Activated CD8-positive, alpha-beta T cell treated with anti-CD3 and anti-CD28 coated beads, Interleukin-2, amount 10 ng/mL, durations not matched to agents 7 days and 5 days (primary cell): ENCODE data around the gene ANKS1A. TPM values are rescaled to one million over a fixed set of nuclear protein-coding genes. Genes with fewer than 3 reads are reported as not detected.
"Not testable (repeated sequence)": the region's sequence is repeated elsewhere in the genome, so short reads cannot be mapped to it uniquely, and the experiment has no call there.

ENCODE experiments used
- ATAC-seq: fragments of 150-1000 bp; cut with Tn5 transposase; one replicate; pipeline ENCODE4 v1.10.0; 2021; ENCODE audit warnings: moderate library complexity
- CTCF ChIA-PET: fragments of 350-600 bp; sonication (Branson Sonifier 250); formaldehyde crosslinking; loops from one replicate; lab custom pipeline; 2021; ENCODE audit warnings: antibody characterized with exemption; lab: Charles Lee
- POLR2A ChIA-PET: fragments of 350-600 bp; sonication (Branson Sonifier 250); formaldehyde crosslinking; loops from one replicate; lab custom pipeline; 2021; ENCODE audit warnings: antibody characterized with exemption; lab: Charles Lee
- DNase-seq: peaks from one replicate; pipeline ENCODE4 v3.0.0-alpha.2; 2020
- H3K27ac Mint-ChIP-seq: one replicate; pipeline ENCODE4 v1.8.0; 2021; ENCODE audit warnings: mild to moderate bottlenecking, mixed read lengths
- H3K27me3 Mint-ChIP-seq: one replicate; pipeline ENCODE4 v1.8.0; 2021; ENCODE audit warnings: low read depth, mixed read lengths
- H3K36me3 Mint-ChIP-seq: one replicate; pipeline ENCODE4 v1.8.0; 2021; ENCODE audit warnings: low read depth, mixed read lengths
- H3K4me1 Mint-ChIP-seq: one replicate; pipeline ENCODE4 v1.8.0; 2021; ENCODE audit warnings: low read depth, mixed read lengths
- H3K4me3 Mint-ChIP-seq: one replicate; pipeline ENCODE4 v1.8.0; 2021; ENCODE audit warnings: mild to moderate bottlenecking, mixed read lengths
- H3K9me3 Mint-ChIP-seq: one replicate; pipeline ENCODE4 v1.8.0; 2022; ENCODE audit warnings: mixed read lengths; ENCODE audit not compliant: insufficient read depth
- total RNA-seq, 2 experiments: library from RNA; stranded (reverse); gene quantifications; one replicate each; pipeline ENCODE4 v1.2.3, GENCODE V29; 2021

The ANKS1A gene, protein sequence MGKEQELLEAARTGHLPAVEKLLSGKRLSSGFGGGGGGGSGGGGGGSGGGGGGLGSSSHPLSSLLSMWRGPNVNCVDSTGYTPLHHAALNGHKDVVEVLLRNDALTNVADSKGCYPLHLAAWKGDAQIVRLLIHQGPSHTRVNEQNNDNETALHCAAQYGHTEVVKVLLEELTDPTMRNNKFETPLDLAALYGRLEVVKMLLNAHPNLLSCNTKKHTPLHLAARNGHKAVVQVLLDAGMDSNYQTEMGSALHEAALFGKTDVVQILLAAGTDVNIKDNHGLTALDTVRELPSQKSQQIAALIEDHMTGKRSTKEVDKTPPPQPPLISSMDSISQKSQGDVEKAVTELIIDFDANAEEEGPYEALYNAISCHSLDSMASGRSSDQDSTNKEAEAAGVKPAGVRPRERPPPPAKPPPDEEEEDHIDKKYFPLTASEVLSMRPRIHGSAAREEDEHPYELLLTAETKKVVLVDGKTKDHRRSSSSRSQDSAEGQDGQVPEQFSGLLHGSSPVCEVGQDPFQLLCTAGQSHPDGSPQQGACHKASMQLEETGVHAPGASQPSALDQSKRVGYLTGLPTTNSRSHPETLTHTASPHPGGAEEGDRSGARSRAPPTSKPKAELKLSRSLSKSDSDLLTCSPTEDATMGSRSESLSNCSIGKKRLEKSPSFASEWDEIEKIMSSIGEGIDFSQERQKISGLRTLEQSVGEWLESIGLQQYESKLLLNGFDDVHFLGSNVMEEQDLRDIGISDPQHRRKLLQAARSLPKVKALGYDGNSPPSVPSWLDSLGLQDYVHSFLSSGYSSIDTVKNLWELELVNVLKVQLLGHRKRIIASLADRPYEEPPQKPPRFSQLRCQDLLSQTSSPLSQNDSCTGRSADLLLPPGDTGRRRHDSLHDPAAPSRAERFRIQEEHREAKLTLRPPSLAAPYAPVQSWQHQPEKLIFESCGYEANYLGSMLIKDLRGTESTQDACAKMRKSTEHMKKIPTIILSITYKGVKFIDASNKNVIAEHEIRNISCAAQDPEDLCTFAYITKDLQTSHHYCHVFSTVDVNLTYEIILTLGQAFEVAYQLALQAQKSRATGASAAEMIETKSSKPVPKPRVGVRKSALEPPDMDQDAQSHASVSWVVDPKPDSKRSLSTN
- 1 to 10 TPM; 5.3 to 5.8 TPM for total RNA-seq

DNA sequence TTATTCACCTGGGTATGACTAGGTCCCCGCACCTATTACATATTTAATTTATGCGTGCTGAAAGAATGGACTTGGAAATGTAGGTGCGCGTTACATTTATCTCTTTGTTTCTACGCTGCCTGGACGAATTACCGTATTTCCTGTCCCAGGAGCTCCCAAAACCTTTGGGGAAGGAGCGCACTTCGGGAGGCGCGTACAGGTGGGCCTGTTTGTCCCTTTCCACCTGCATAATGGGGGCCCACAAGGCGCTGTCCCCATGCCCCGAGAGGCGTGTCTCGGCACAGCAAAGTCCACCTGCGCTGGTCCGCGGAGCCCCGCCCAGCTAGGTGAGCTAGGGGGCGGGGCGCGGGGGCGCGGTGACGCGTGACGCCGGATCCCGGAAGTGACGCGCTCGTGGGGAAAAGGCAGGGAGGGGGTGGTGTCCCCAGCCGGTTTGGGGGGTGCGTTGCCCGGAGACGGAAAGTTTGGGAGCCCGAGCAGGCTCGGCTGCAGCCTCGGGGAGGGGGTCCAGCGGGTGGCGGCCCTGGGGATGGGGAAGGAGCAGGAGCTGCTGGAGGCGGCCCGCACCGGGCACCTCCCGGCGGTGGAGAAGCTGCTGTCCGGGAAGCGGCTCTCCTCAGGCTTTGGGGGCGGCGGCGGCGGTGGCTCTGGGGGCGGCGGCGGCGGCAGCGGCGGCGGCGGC lies at the start of gene ANKS1A:
ANKS1A (plus strand) TSS at position 382 of the 682 bp plus-strand sequence; CDS start at position 530, 148 bp downstream.
- H3K27ac Mint-ChIP-seq, result peak within 1 kb of the TSS; percentile 99
- H3K36me3 Mint-ChIP-seq, result peaks cover 16% of the 10 kb centered on the region
- peak; percentile 65 for ATAC-seq
- ChIA-PET CTCF (interaction anchor here (0.7 to 1.7 kb wide), 6 partner anchors 10 to 428 kb away, joined by 3 to 6 read pairs (median 3); partner anchors contain the start of gene SNRPC), POLR2A (interaction anchor here (0.7 to 3.1 kb wide), 9 partner anchors 17 to 1282 kb away, joined by 3 to 24 read pairs (median 5); partner anchors contain the start of genes BLTP3A, ILRUN and RPS10)
- H3K27me3 Mint-ChIP-seq, result peaks cover 7% of the 10 kb centered on the region
- H3K4me1 Mint-ChIP-seq, result peaks cover 35% of the 10 kb centered on the region
- no peaks in the 10 kb centered on the region for H3K9me3 Mint-ChIP-seq
- H3K4me3 Mint-ChIP-seq, result peak within 1 kb of the TSS; percentile 97
- peak; percentile 91 for DNase-seq

DNA sequence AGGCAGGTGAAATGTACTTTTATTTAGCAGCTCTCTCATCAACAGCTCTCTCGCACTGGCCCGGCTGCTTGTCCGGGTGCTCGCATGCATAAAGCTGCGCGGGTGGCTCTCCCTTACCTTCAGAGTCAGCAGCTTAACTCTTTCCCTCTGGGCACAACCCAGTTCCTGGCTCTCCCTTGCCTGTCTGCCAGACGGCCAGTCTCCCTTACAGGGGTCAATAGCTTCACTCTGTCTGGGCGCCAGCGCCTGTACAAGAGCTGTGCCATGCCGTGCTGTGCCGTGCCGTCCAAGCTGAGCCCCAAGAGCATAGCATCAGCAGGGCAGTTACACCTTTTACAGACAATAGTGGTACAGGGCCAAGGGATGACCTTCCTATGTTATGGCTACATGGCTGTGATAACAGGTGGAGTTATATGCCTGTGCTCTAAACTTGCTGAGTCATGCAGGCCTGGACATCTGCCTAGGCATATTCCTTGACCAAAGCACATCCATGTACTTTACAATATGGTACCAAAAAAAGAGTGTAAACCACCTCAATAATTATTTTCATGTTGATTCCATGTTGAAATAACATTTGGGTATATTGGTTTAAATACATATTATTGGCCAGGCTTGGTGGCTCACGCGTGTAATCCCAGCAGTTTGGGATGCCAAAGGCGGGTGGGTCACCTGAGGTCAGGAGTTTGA lies 49.2 kb upstream of the ANKS1A start:
- ATAC-seq (no peak), DNase-seq (no peak)
- Mint-ChIP-seq H3K36me3 (peaks cover 18% of the 10 kb centered on the region), H3K27me3 (no peaks in the 10 kb centered on the region), H3K27ac (no peak overlapping the region), H3K9me3 (no peaks in the 10 kb centered on the region), H3K4me1 (peaks cover 4% of the 10 kb centered on the region), H3K4me3 (no peak overlapping the region)
- ChIA-PET POLR2A (no interaction called here), CTCF (no interaction called here)

DNA sequence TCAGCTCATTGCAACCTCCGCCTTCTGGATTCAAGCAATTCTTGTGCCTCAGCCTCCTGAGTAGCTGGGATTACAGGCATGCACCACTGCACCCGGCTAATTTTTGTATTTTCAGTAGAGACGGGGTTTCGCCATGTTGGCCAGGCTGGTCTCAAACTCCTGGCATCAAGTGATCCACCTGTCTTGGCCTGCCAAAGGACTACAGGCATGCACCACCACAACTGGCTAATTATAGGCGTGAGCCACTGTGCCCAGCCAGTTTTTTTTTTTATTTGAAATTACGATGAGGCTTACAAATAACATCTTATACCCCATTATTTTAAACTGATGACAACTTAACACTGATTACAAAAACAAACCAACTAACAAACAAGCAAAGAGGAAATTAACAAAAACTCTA lies 40.0 kb upstream of the ANKS1A start:
- H3K27ac Mint-ChIP-seq, H3K27me3 Mint-ChIP-seq, H3K4me1 Mint-ChIP-seq, H3K36me3 Mint-ChIP-seq, ATAC-seq, H3K4me3 Mint-ChIP-seq, H3K9me3 Mint-ChIP-seq, POLR2A ChIA-PET, DNase-seq, CTCF ChIA-PET: not testable (repeated sequence)

DNA sequence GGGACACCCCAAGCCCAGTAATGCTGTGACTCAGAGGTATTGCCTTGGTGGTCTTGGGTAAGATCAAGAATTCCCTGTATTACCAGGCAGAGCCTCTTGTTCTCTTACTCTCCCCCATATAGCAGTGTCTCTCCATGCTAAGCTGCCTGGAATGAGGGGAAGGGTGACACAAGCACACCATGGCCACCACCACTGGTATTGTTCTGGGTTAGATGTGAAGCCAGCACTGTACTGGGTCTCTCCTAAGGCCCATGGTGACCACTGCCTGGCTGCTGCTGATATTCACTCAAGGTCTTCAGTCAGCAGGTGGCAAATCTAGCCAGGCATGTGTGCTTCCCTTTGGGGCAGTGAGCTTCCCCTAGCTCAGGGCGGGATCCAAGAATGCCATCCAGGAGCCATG lies 37.7 kb upstream of the ANKS1A start:
- CTCF ChIA-PET, result no interaction called here
- Mint-ChIP-seq H3K36me3 (peaks cover 9% of the 10 kb centered on the region), H3K4me1 (no peaks in the 10 kb centered on the region), H3K4me3 (no peak overlapping the region), H3K9me3 (no peaks in the 10 kb centered on the region), H3K27me3 (no peaks in the 10 kb centered on the region), H3K27ac (no peak overlapping the region)
- no peak for DNase-seq
- no peak for ATAC-seq
- POLR2A ChIA-PET, result no interaction called here

DNA sequence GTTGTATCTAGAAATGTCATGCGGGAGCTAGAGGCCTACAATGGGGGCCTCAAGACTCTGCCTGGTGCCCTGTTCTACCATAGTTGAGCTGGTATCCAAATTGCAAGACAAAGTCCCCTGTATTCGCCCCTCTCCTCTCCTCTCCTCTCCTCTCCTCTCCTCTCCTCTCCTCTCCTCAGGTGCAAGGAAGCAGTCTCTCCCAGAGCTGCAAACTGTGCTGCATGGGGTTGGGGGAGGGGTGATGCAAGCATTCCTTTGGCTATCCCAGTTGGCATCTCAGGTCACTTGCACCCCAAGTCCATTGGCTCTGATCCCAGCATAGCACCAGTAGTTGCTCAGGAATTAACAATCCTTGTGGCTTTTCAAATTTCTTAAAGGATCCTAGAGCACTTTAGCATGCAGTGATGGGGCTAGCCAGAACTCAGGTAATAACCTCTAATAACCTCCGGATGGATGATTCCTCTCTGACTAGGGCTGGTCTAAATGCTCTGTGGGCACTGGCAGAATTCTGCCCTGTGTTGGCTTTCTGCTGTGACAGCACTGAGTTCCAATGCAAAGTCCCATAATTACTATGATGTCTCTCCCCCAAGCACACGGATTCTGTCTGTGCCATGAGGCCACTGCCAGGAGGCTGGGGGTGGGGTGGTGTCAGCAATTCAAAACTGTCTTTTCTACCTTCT lies 36.5 kb upstream of the ANKS1A start:
- H3K36me3 Mint-ChIP-seq, result peaks cover 14% of the 10 kb centered on the region
- no peaks in the 10 kb centered on the region for H3K27me3 Mint-ChIP-seq
- no peaks in the 10 kb centered on the region for H3K4me1 Mint-ChIP-seq
- no peak overlapping the region for H3K4me3 Mint-ChIP-seq
- H3K9me3 Mint-ChIP-seq, result no peaks in the 10 kb centered on the region
- ChIA-PET POLR2A (no interaction called here), CTCF (no interaction called here)
- ATAC-seq (no peak), DNase-seq (no peak)
- H3K27ac Mint-ChIP-seq, result no peak overlapping the region

DNA sequence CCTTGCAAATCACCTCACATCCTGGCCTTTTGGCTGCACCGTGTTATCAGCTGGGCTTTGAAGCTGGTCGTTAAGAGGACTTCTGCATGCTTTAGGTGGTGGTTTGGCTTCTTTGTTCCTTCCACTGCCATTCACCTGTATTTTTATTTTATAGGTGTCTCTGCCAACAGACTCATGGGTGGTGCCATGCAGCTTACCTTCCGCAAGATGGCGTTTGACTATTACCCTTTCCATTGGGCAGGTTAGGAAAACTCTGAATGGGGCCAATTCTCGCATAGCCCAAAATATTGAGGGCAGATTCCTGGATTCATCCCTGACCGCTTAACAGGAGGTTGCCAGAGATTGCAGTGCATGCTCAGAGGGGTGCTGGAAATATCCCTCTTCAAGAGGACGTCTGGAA lies 33.6 kb upstream of the ANKS1A start:
- Mint-ChIP-seq H3K4me3 (no peak overlapping the region), H3K9me3 (no peaks in the 10 kb centered on the region), H3K4me1 (no peaks in the 10 kb centered on the region), H3K27ac (no peak overlapping the region), H3K27me3 (no peaks in the 10 kb centered on the region), H3K36me3 (peaks cover 25% of the 10 kb centered on the region)
- DNase-seq (no peak), ATAC-seq (no peak)
- ChIA-PET POLR2A (no interaction called here), CTCF (no interaction called here)

DNA sequence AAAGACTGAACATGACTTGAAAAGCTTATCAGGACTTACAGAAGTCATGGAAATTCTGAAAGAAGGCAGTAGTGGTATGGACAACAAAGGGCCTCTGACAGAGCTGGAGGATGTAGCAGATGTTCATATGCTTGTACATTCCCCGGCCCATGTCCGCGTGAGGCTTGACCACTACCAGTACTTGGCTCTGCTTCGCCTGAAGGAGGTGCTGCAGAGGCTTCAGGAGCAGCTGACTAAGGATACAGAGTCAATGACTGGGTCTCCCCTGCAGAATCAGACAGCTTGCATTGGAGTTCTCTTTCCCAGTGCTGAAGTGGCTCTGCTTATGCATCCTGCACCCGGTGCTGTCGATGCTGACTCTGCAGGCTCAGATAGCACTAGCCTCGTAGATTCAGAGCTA lies 30.4 kb upstream of the ANKS1A start:
- Mint-ChIP-seq H3K27ac (no peak overlapping the region), H3K4me3 (no peak overlapping the region), H3K27me3 (no peaks in the 10 kb centered on the region), H3K36me3 (peaks cover 26% of the 10 kb centered on the region), H3K9me3 (no peaks in the 10 kb centered on the region), H3K4me1 (no peaks in the 10 kb centered on the region)
- ChIA-PET POLR2A (interaction anchor here (1.4 kb wide), 1 partner anchor 29 kb away, joined by 3 read pairs; no protein-coding TSS in a partner anchor), CTCF (no interaction called here)
- no peak for DNase-seq
- ATAC-seq, result no peak

DNA sequence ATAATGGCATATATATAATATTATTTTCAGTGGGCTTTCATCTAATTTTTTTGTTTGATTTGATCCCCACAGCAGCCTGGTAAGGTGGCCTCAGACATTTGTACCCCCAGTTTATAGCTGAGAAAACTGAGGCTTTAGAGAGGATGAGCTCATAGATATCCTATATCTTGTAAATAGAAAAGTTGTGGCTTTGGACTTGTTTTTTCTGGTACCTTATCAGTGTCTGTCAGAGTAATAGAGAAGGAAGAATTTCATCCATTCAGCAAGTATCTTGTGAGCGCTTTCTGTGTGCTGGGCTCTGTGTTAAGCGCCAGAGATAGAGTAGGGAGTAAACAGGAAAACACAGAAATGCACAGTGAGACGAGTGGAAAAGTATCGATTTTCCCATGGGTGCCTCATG lies 29.1 kb upstream of the ANKS1A start:
- ATAC-seq, result no peak
- no peaks in the 10 kb centered on the region for H3K9me3 Mint-ChIP-seq
- CTCF ChIA-PET, result interaction anchor here (1.0 kb wide), 1 partner anchor 29 kb away, joined by 3 read pairs; the partner anchor contains the start of gene ANKS1A

DNA sequence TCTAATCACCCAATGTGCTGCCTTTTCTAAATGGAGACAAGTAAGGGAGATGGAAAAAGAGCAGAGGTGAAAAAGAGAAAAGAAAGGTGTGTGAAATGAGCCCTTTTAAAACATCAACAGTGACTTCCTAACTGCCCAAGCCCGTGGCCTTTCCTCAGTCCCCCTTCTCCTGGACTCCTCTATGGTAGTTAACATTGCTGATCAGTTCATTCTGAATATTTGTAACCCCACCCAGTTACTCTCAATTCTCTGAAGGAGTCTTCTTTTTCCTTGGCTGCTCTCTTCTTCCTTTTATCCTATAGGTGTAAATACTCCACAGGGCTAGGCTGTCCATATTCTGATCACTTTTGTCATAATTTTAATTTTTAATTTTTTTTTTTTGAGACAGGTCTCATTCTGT lies 28.3 kb upstream of the ANKS1A start:
- CTCF ChIA-PET, result interaction anchor here (1.0 kb wide), 1 partner anchor 28 kb away, joined by 3 read pairs; the partner anchor contains the start of gene ANKS1A
- no peak overlapping the region for H3K4me3 Mint-ChIP-seq
- H3K4me1 Mint-ChIP-seq, result no peaks in the 10 kb centered on the region
- DNase-seq, result no peak
- H3K27me3 Mint-ChIP-seq, result no peaks in the 10 kb centered on the region
- no peak overlapping the region for H3K27ac Mint-ChIP-seq
- no peak for ATAC-seq
- POLR2A ChIA-PET, result no interaction called here
- peaks cover 32% of the 10 kb centered on the region for H3K36me3 Mint-ChIP-seq
- H3K9me3 Mint-ChIP-seq, result no peaks in the 10 kb centered on the region

More for the DNA sequence above, 29.1 kb upstream of the ANKS1A start:
- H3K36me3 Mint-ChIP-seq, result peaks cover 30% of the 10 kb centered on the region
- H3K4me1 Mint-ChIP-seq, result no peaks in the 10 kb centered on the region
- H3K27me3 Mint-ChIP-seq, result no peaks in the 10 kb centered on the region
- POLR2A ChIA-PET, result no interaction called here
- DNase-seq, result no peak
- H3K27ac Mint-ChIP-seq, result peak overlapping the region; percentile 10
- no peak overlapping the region for H3K4me3 Mint-ChIP-seq

DNA sequence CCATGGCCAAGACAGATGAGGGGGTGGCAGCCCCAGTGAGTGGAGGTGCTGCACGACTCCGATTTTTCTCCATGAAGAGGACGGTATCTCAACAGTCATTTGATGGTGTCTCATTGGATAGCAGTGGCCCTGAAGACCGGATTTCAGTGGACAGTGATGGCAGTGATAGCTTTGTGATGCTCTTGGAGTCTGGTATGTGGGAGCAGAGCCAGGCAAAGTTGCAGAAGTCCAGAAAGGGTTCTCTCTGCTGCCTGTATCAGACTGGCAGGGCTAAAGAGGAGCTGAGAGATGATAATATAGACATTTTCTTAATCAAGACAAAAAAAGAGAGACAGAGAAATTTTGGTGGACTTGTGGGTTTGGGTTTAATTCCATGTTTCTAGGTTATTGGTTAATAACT lies 25.0 kb upstream of the ANKS1A start:
- peaks cover 19% of the 10 kb centered on the region for H3K36me3 Mint-ChIP-seq
- DNase-seq (no peak), ATAC-seq (no peak)
- no peaks in the 10 kb centered on the region for H3K27me3 Mint-ChIP-seq
- ChIA-PET CTCF (interaction anchor here (1.7 kb wide), 1 partner anchor 342 kb away, joined by 3 read pairs; no protein-coding TSS in a partner anchor), POLR2A (interaction anchor here (0.6 to 1.3 kb wide), 2 partner anchors 24 to 86 kb away, joined by 3 read pairs; partner anchors contain the start of gene TAF11)
- H3K27ac Mint-ChIP-seq, result no peak overlapping the region
- H3K9me3 Mint-ChIP-seq, result no peaks in the 10 kb centered on the region
- H3K4me3 Mint-ChIP-seq, result no peak overlapping the region
- no peaks in the 10 kb centered on the region for H3K4me1 Mint-ChIP-seq
